ENCODE measurements around the gene JPT2. TPM values are rescaled to one million over a fixed set of nuclear protein-coding genes. Genes with fewer than 3 reads are reported as not detected.

The JPT2 gene
- total RNA-seq, 1 donor: 45.9 TPM

GRCh38 chr16:1745900-1746692 is 68.0 kb downstream of the JPT2 start:
- no peak for TF ChIP-seq CTCF (IDR thresholded peaks at IDR 0.05; ENCODE audit: insufficient read depth, low read length)
- no peak overlapping the region for H3K4me3 ChIP-seq (ENCODE audit: low read depth, low read length)
- DNase-seq (ENCODE audit: low read depth): no peak

GRCh38 chr16:1746693-1747195 is 68.7 kb downstream of the JPT2 start:
- DNase-seq (ENCODE audit: low read depth): no peak
- no peak overlapping the region for H3K4me3 ChIP-seq (ENCODE audit: low read depth, low read length)
- no peak for TF ChIP-seq CTCF (IDR thresholded peaks at IDR 0.05; ENCODE audit: insufficient read depth, low read length)

- TF ChIP-seq CTCF (IDR thresholded peaks at IDR 0.05; ENCODE audit: insufficient read depth, low read length): no peak
- no peak for DNase-seq (ENCODE audit: low read depth)
Observed at GRCh38 chr16:1747934-1748333, 69.9 kb downstream of the JPT2 start.

GRCh38 chr16:1749152-1750117 is 71.4 kb downstream of the JPT2 start:
- no peak for TF ChIP-seq CTCF (IDR thresholded peaks at IDR 0.05; ENCODE audit: insufficient read depth, low read length)
- DNase-seq (ENCODE audit: low read depth): no peak
- H3K4me3 ChIP-seq (ENCODE audit: low read depth, low read length): no peak overlapping the region

More at GRCh38 chr16:1747934-1748333, 69.9 kb downstream of the JPT2 start:
- H3K4me3 ChIP-seq (ENCODE audit: low read depth, low read length): no peak overlapping the region

Small RNAs within 50 kb of the gene (small RNA-seq; reads per million reads assigned to genes)
- gene MIR3177: not detected

Other genes starting within 250 kb of the JPT2 start
- not detected in 2 replicates for gene PERCC1, start 247.2 kb upstream of the JPT2 start, total RNA-seq (ENCODE audit: low replicate concordance)
- gene CCDC154, start 233.7 kb upstream of the JPT2 start, total RNA-seq (ENCODE audit: low replicate concordance): 0.36 and 0.41 TPM in 2 replicates
- 64.8 and 432 TPM in 2 replicates for gene CLCN7, start 203.3 kb upstream of the JPT2 start, total RNA-seq (ENCODE audit: low replicate concordance)
- gene PTX4, start 189.3 kb upstream of the JPT2 start, total RNA-seq (ENCODE audit: low replicate concordance): not detected in 2 replicates
- gene TELO2, start 184.9 kb upstream of the JPT2 start, total RNA-seq (ENCODE audit: low replicate concordance): 23.5 and 29.1 TPM in 2 replicates
- 5.0 and 22.1 TPM in 2 replicates for gene TMEM204, start 144.6 kb upstream of the JPT2 start, total RNA-seq (ENCODE audit: low replicate concordance)
- 12.8 and 27.8 TPM in 2 replicates for gene IFT140, start 66.2 kb upstream of the JPT2 start, total RNA-seq (ENCODE audit: low replicate concordance)
- 9.9 and 12.1 TPM in 2 replicates for gene CRAMP1, start 65.9 kb upstream of the JPT2 start, total RNA-seq (ENCODE audit: low replicate concordance)
- gene MAPK8IP3, start 27.9 kb downstream of the JPT2 start, total RNA-seq (ENCODE audit: low replicate concordance): 27.3 and 45.8 TPM in 2 replicates
- 27.1 and 30.3 TPM in 2 replicates for gene NME3, start 93.3 kb downstream of the JPT2 start, total RNA-seq (ENCODE audit: low replicate concordance)
- 8.4 and 13.5 TPM in 2 replicates for gene EME2, start 94.5 kb downstream of the JPT2 start, total RNA-seq (ENCODE audit: low replicate concordance)
- 50.9 and 59.8 TPM in 2 replicates for gene MRPS34, start 94.9 kb downstream of the JPT2 start, total RNA-seq (ENCODE audit: low replicate concordance)
- 21.6 and 34.8 TPM in 2 replicates for gene SPSB3, start 104.3 kb downstream of the JPT2 start, total RNA-seq (ENCODE audit: low replicate concordance)
- 21.8 and 44.6 TPM in 2 replicates for gene NUBP2, start 104.7 kb downstream of the JPT2 start, total RNA-seq (ENCODE audit: low replicate concordance)
- 0.16 and 0.27 TPM in 2 replicates for gene IGFALS, start 115.4 kb downstream of the JPT2 start, total RNA-seq (ENCODE audit: low replicate concordance)
- gene HAGH, start 148.5 kb downstream of the JPT2 start, total RNA-seq (ENCODE audit: low replicate concordance): 12.1 and 21.9 TPM in 2 replicates
- gene FAHD1, start 148.9 kb downstream of the JPT2 start, total RNA-seq (ENCODE audit: low replicate concordance): 36.7 and 204 TPM in 2 replicates
- gene MEIOB, start 193.9 kb downstream of the JPT2 start, total RNA-seq (ENCODE audit: low replicate concordance): 0.09 TPM in 1 of 2 replicates, not detected in the other
- gene HS3ST6, start 240.1 kb downstream of the JPT2 start, total RNA-seq (ENCODE audit: low replicate concordance): not detected in 2 replicates

Measured in fibroblast of the aortic adventitia (primary cell).